Neural progenitor cell (in vitro differentiated cells): ENCODE results near the gene STMN3.

Experiments used
- EZH2 ChIP-seq: fragments of 200-600 bp; sonication (generic); IDR thresholded peaks from 2 replicates; pipeline ENCODE4 v1.6.1; 2017; ENCODE audit warnings: antibody characterized with exemption, mild to moderate bottlenecking, moderate library complexity
- EZH2phosphoT487 ChIP-seq: fragments of 200-600 bp; sonication (generic); IDR thresholded peaks from 2 replicates; pipeline ENCODE4 v1.6.1; 2017; ENCODE audit warnings: antibody characterized with exemption

- TF ChIP-seq EZH2 (no peak), EZH2phosphoT487 (no peak)
These were observed 37.0 kb upstream of the STMN3 start for GRCh38 chr20:63690003-63690897.
